Stimulated activated CD8-positive, alpha-beta memory T cell treated with anti-CD3 and anti-CD28 coated beads, Interleukin-7, amount 100 ng/mL, for 1 hour (primary cell): ENCODE data around the gene MAT1A.
"Not testable (repeated sequence)": the region's sequence is repeated elsewhere in the genome, so short reads cannot be mapped to it uniquely, and the experiment has no call there.

Experiments
- DNase-seq, 2 donors: peaks; one replicate each; pipeline ENCODE4 v3.0.0-alpha.2; 2020; ENCODE audit warnings: low read depth in 2 of 2

The MAT1A gene

DNA sequence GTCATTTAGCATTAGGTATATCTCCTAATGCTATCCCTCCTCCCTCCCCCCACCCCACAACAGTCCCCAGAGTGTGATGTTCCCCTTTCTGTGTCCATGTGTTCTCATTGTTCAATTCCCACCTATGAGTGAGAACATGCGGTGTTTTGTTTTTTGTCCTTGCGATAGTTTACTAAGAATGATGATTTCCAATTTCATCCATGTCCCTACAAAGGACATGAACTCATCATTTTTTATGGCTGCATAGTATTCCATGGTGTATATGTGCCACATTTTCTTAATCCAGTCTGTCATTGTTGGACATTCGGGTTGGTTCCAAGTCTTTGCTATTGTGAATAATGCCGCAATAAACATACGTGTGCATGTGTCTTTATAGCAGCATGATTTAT, 66.4 kb downstream of the MAT1A start:
- not testable (repeated sequence) for DNase-seq
